Mucosa of descending colon (tissue), 3 donors: ENCODE measurements around the gene TPM2. TPM values are rescaled to one million over a fixed set of nuclear protein-coding genes. Genes with fewer than 3 reads are reported as not detected.

ENCODE experiments used
- ATAC-seq: fragments of 200-7000 bp; cut with Tn5 transposase; one replicate; pipeline ENCODE4 v1.9.1; 2020; ENCODE audit warnings: mild to moderate bottlenecking, moderate library complexity
- DNase-seq, 3 donors: peaks; one replicate each; pipeline ENCODE4 v3.0.0-alpha.2; 2020
- H3K36me3 ChIP-seq: fragments of 200-600 bp; one replicate; pipeline ENCODE4 v1.8.0; 2021; ENCODE audit warnings: low read depth, mild to moderate bottlenecking
- H3K4me1 ChIP-seq: fragments of 200-600 bp; one replicate; pipeline ENCODE4 v1.8.0; 2021; ENCODE audit warnings: low read depth, mild to moderate bottlenecking
- H3K4me3 ChIP-seq: fragments of 200-600 bp; one replicate; pipeline ENCODE4 v1.8.0; 2021; ENCODE audit warnings: mild to moderate bottlenecking
- H3K9me3 ChIP-seq: fragments of 200-600 bp; one replicate; pipeline ENCODE4 v1.8.0; 2021; ENCODE audit warnings: mild to moderate bottlenecking
- intact Hi-C, 2 donors: fragments of 100-400 bp; cut with DNase I in 1 of 2; cut with micrococcal nuclease in 1 of 2; formaldehyde crosslinking; loops; one replicate each; pipeline versions ENCODE4 v1.11.0 to v1.11.1; 2022; cut with DNase I, micrococcal nuclease
- total RNA-seq, 3 donors: library from RNA; stranded (reverse); fragmentation: NEBNext Ultra II Directional in 2 of 3; extraction: Animal tissue kit (Norgen Biotek cat#: 25700) in 2 of 3; gene quantifications; one replicate each; pipeline versions ENCODE4 v1.2.1 to v1.2.4, GENCODE V29; 2021 to 2023
- TF ChIP-seq, protein P1 (sequence below): fragments of 200-600 bp; IDR thresholded peaks from one replicate; pipeline ENCODE4 v1.8.0; 2022; ENCODE audit warnings: antibody characterized with exemption, mild to moderate bottlenecking
- donor health status: DM: no; HTN: no; CAD: no; lungs with moderate emphysema.
- donor health status: DM: no; HTN: no; CAD: no.
- donor health status: DM: no; HTN: yes; CAD: no.

TPM2 gene
- total RNA-seq, 3 donors from 2014 or later = 45.3 to 1,899 (median 152) TPM

DNA sequence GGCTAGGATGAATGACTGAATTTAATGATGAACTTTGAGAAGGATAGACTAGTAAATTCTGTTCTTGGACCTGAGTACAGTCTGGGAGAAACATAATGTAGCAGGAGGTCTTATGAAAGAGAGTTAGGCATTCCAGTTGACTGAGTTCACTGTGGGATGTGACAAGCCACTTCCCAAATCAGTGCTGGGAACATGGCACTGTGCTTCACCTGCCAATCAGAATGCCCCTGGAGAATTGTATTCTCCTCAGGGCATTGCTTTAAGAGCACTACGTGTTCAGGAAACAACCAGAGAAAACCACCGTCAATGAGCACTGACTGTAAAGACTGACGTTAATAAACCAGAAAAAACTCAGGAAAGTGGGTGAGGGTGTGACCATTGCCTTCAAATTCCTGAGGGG is 30.4 kb downstream of the TPM2 start:
- no peaks in the 10 kb centered on the region for H3K9me3 ChIP-seq
- DNase-seq = no peak
- no peak overlapping the region for H3K4me3 ChIP-seq
- intact Hi-C loops = loop anchor here in 1 of 2 donors (5.0 kb wide), 1 partner anchor 73 kb away; the partner anchor contains the start of genes CREB3 and TLN1
- ATAC-seq = no peak
- TF ChIP-seq, protein P1, sequence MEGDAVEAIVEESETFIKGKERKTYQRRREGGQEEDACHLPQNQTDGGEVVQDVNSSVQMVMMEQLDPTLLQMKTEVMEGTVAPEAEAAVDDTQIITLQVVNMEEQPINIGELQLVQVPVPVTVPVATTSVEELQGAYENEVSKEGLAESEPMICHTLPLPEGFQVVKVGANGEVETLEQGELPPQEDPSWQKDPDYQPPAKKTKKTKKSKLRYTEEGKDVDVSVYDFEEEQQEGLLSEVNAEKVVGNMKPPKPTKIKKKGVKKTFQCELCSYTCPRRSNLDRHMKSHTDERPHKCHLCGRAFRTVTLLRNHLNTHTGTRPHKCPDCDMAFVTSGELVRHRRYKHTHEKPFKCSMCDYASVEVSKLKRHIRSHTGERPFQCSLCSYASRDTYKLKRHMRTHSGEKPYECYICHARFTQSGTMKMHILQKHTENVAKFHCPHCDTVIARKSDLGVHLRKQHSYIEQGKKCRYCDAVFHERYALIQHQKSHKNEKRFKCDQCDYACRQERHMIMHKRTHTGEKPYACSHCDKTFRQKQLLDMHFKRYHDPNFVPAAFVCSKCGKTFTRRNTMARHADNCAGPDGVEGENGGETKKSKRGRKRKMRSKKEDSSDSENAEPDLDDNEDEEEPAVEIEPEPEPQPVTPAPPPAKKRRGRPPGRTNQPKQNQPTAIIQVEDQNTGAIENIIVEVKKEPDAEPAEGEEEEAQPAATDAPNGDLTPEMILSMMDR = no peak
- H3K36me3 ChIP-seq = peaks cover 5% of the 10 kb centered on the region
- peaks cover 55% of the 10 kb centered on the region for H3K4me1 ChIP-seq

DNA sequence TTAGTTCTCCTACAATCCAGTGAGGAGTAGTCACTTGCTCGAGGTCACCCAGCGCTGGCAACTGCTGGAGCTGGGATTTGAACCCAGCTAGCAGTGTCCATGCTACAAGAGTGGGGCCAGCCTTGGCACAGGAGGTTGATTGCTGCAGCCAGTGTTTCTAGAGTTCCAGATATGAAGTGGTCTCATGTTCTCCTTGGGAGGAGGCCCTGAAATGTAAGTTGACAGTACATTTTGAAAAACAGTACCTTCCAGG is 30.8 kb downstream of the TPM2 start:
- peak; percentile 3 for ATAC-seq
- Histone ChIP-seq H3K9me3 (no peaks in the 10 kb centered on the region), H3K4me1 (peaks cover 52% of the 10 kb centered on the region), H3K4me3 (peak overlapping the region; percentile 73), H3K36me3 (peaks cover 5% of the 10 kb centered on the region)
- DNase-seq = peak in 1 of 3 donors; percentile 66
- TF ChIP-seq, protein P1 = no peak
- intact Hi-C loops = loop anchor here in 1 of 2 donors (5.0 kb wide), 1 partner anchor 73 kb away; the partner anchor contains the start of genes CREB3 and TLN1

DNA sequence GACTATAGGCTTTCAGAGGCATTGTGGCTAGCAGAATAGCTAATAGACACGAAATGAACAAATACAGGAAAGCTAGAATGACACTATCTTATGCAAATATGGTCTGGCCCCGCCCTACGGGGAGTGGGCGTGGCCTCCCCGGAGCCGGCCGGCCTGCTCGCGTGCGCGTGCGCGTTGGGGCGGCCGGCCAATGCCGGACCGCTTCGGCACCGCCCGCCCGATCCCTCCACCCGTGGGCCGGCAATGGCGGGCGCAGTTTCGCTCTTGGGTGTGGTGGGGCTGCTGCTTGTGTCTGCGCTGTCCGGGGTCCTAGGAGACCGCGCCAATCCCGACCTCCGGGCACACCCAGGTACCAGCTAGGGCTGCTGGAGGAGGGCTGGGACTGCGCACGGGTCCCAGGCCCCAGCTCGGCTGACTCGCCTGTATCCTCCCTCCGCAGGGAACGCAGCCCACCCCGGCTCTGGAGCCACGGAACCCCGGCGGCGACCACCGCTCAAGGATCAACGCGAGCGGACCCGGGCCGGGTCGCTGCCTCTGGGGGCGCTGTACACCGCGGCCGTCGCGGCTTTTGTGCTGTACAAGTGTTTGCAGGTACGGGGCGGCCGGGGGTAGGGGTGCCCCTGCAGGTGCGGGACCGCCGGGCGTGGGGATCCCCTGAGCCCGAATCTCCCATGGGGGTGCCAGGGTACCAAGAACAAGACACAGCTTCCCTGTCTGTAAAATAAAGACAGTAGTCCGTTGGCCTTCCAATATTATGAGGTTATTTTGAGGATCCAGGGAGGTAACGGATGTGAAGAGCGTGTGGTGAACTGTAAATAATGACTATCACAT is 31.4 kb downstream of the TPM2 start, which contains the start of gene CCDC107:
Gene CCDC107 (plus strand): TSS at position 156 of the 831 bp plus-strand sequence. CDS start 88 bp downstream, at position 244.
- Histone ChIP-seq H3K36me3 (peaks cover 5% of the 10 kb centered on the region), H3K4me3 (peak within 1 kb of the TSS; percentile 73), H3K9me3 (no peaks in the 10 kb centered on the region), H3K4me1 (peaks cover 52% of the 10 kb centered on the region)
- ATAC-seq (peak; percentile 86), DNase-seq (peak; percentile 89 to 91 (median 89))
- TF ChIP-seq, protein P1 = peak; percentile 52
- intact Hi-C loops = loop anchor here in 1 of 2 donors (5.0 kb wide), 1 partner anchor 74 kb away; the partner anchor contains the start of genes CREB3 and TLN1

DNA sequence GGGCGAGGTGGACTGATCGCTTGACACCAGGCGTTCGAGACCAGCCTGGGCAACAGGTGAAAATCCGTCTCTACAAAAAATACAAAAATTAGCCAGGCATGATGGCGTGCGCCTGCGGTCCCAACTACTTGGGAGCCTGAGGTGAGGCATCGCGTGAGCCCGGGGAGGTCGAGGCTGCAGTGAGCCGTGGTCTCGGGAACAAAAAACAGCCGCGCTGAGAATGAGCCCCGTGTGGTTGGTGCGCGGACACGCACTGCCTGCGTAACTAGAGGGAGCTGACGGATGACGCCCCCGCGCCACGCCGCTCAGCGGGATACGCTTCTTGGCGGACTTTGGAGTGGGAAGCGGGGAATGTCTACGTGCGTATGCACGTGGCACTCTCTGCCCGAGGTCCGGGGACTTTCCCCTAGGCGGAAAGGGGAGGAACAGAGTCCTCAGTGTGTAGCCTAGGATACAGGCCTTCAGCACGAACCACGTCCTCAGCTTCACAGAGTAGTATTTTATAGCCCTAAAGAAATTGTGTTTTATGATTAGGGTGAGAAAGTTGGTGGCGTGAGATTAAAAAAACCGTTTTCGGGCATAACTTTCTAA is 32.1 kb downstream of the TPM2 start, which contains the start of gene RMRP:
Gene RMRP (minus strand): TSS at position 474 of the 591 bp plus-strand sequence.
- TF ChIP-seq, protein P1 = peak; percentile 31
- intact Hi-C loops = loop anchor here in 1 of 2 donors (5.0 kb wide), 1 partner anchor 75 kb away; the partner anchor contains the start of genes CREB3 and TLN1
- DNase-seq = peak; percentile 95 to 98 (median 95)
- ATAC-seq = peak; percentile 89
- H3K36me3 ChIP-seq = peaks cover 5% of the 10 kb centered on the region
- no peaks in the 10 kb centered on the region for H3K9me3 ChIP-seq
- peak within 1 kb of the TSS; percentile 73 for H3K4me3 ChIP-seq
- H3K4me1 ChIP-seq = peaks cover 59% of the 10 kb centered on the region

DNA sequence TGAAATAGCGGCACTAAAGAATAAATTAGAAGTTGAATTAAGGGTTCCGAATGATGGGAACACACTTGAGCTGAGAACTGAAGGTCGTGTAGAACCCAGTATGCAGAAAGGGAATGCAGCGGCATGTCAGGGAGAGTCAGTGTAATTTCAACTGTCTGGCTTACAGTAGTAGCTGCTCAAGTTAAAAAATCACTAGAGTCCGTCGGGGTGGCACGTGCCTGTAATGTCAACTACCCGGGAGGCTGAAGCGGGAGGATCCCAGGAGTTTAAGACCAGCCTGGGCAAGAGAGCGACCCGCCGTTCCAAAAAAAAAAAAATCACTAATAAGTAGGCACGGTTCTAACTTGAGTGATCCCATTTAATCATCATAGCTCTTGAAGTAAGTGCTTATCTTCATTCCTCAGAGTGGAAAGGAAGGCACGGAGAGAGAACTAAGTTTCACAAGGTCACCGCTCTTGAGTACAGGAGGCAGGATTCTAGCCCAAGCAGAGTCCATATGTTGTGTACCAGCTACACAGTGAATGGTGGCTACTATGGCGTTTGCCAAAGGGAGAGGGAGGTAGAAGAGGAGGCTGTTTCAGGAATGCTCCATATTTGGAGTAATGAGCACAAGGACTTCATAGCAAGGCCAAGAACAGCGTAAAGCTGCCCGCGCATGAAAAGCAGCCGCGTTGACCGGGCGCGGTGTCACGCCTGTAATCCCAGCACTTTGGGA is 32.7 kb downstream of the TPM2 start:
- ATAC-seq (no peak), DNase-seq (no peak)
- TF ChIP-seq, protein P1 = no peak
- intact Hi-C loops = loop anchor here in 1 of 2 donors (5.0 kb wide), 1 partner anchor 75 kb away; the partner anchor contains the start of genes CREB3 and TLN1
- Histone ChIP-seq H3K36me3 (peaks cover 5% of the 10 kb centered on the region), H3K9me3 (no peaks in the 10 kb centered on the region), H3K4me1 (peaks cover 59% of the 10 kb centered on the region), H3K4me3 (no peak overlapping the region)
